ENCODE data around the gene VRK3.
A peak's percentile ranks its signal among the peaks of the same experiment; 100 is the strongest.
"Not testable (repeated sequence)": the region's sequence is repeated elsewhere in the genome, so short reads cannot be mapped to it uniquely, and the experiment has no call there.

Gene VRK3

GRCh38 chr19:49986354-49986753 is 38.8 kb downstream of the VRK3 start:
- DNase-seq, result no peak

GRCh38 chr19:49985871-49986270 is 39.3 kb downstream of the VRK3 start:
- DNase-seq, result no peak

- DNase-seq, result no peak
Measured at GRCh38 chr19:49984491-49984890, 40.7 kb downstream of the VRK3 start.

GRCh38 chr19:49983645-49984229 is 41.4 kb downstream of the VRK3 start:
- peak; percentile 88 to 90 for DNase-seq

- DNase-seq, result no peak
Measured at GRCh38 chr19:49981603-49982593, 43.3 kb downstream of the VRK3 start.

- no peak for DNase-seq
Measured at GRCh38 chr19:49978324-49978723, 46.8 kb downstream of the VRK3 start.

GRCh38 chr19:49977881-49978280 is 47.3 kb downstream of the VRK3 start:
- DNase-seq, result no peak

- no peak for DNase-seq
Measured at GRCh38 chr19:49977076-49977475, 48.1 kb downstream of the VRK3 start.

GRCh38 chr19:49976496-49976895 is 48.7 kb downstream of the VRK3 start:
- DNase-seq, result no peak

- no peak for DNase-seq
Measured at GRCh38 chr19:49975051-49975450, 50.1 kb downstream of the VRK3 start.

GRCh38 chr19:49973987-49974386 is 51.2 kb downstream of the VRK3 start:
- no peak for DNase-seq

GRCh38 chr19:49972841-49973240 is 52.3 kb downstream of the VRK3 start:
- DNase-seq, result no peak

GRCh38 chr19:49971991-49972411 is 53.2 kb downstream of the VRK3 start:
- DNase-seq, result no peak

GRCh38 chr19:49969355-49969754 is 55.8 kb downstream of the VRK3 start:
- not testable (repeated sequence) for DNase-seq

- no peak for DNase-seq
Measured at GRCh38 chr19:49968279-49968922, 56.8 kb downstream of the VRK3 start.

GRCh38 chr19:49960980-49961379 is 64.2 kb downstream of the VRK3 start, which contains the start of gene SIGLEC11:
Gene SIGLEC11, minus strand, starts transcription at chr19:49961172. Its CDS starts 91 bp downstream, at chr19:49961081.
- not testable (repeated sequence) for DNase-seq

- DNase-seq, result not testable (repeated sequence)
Measured at GRCh38 chr19:49959892-49960291, 65.3 kb downstream of the VRK3 start.

GRCh38 chr19:49958596-49958995 is 66.6 kb downstream of the VRK3 start:
- DNase-seq, result not testable (repeated sequence)

- DNase-seq, result not testable (repeated sequence)
Measured at GRCh38 chr19:49958144-49958543, 67.0 kb downstream of the VRK3 start.

GRCh38 chr19:49957262-49957915 is 67.8 kb downstream of the VRK3 start:
- DNase-seq, result no peak

GRCh38 chr19:49956115-49956495 is 69.1 kb downstream of the VRK3 start:
- DNase-seq, result no peak

- no peak for DNase-seq
Measured at GRCh38 chr19:49954933-49955332, 70.2 kb downstream of the VRK3 start.
